HG02973 (cell line): ENCODE results near the gene CBX2.
"Not testable (repeated sequence)": the region's sequence is repeated elsewhere in the genome, so short reads cannot be mapped to it uniquely, and the experiment has no call there.

Experiments
- ATAC-seq: cut with Tn5 transposase; IDR thresholded peaks from one replicate; pipeline ENCODE4 v1.9.1; 2021; ENCODE audit warnings: moderate library complexity; ENCODE audit not compliant: unreplicated experiment

The CBX2 gene

DNA sequence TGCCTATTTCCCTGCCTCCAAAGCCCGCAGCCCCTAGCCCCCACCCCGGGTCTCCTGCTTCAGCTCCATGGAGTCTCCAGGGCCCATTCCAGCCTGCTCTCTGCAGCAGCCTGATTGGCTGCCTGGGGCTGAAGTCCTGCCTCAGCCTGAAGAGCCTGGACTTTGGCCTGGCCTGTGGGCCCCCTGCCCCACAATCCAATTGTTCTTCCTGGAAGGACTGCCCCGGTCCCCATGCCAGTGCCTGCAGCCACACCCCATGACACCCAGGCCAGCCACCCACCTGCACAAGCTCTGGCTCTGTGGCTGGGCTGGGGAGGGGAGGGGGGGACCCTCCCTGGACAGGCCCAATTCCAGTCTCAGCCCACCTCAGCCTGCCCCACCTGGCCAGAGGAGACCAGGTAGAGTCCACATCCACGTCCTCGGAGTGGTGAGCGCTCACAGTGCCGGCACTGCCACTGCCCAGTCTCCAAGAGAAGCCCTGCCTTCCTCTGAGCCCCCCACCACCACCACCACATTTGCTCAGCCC is 34.9 kb upstream of the CBX2 start:
- no peak for ATAC-seq

DNA sequence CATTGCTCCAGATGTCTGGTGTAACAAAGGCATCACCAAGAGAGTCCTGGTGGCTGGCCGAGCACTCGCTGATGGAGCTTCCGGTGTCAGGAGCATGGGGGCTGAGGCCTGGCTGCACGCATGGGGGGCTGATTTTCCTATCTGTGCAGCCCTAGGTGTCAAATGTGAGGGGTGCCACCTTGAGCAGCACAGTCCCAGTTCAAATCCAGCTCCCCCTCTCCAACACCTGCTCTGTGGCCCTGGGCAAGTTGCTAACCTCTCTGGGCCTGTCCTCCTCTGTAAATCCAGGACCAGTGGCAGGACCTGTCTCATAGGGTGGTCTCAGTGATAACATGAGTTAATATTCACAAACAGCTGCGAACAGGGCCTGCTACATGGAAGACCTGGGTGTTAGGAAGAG is 34.3 kb upstream of the CBX2 start:
- ATAC-seq = no peak

DNA sequence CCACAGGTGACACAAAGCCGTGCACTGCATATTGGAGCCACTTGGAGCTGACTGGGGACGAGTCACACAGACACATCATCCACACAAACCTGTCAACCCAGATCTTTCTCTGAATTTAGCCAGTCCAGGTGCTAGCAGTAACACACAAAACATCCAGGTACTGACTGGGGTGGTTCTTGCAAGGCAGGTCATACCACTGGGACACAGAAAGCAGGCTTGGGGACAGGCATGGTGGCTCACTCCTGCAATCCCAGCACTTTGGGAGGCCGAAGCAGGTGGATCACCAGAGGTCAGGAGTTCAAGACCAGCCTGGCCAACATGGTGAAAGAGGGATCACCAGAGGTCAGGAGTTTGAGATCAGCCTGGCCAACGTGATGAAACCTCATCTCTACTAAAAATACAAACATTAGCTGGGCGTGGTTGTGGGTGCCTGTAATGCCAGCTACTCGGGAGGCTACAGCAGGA is 32.3 kb upstream of the CBX2 start:
- no peak for ATAC-seq

DNA sequence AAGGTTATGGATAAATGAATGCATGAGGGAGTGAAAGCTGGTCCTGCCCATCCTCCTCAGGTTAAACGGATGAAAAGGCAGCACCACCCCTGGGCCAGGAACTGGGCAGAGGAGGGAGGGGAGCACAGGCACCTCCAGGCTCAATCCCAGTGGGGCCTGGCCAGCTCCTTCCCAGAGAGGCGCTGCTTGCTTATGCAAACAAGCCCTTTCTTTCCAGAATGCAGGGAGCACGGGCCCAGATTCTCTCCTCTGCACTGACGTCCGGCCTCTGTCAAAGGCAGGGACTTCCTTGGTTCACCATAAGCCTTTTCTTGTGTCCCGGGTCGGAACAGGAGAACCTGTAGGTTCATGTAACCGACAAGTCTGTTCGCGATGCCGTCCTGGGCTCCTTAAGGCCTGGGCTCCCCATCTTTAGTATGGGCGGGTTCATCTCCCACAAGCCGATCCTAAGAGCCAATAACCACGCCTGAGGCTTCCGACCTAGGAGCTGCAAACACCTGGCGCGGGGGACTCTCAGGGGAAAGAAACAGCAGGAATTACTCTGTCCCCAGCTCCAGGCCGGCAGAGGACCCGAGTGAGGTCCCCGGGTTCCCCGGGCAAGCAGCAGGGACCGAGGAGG is 30.9 kb upstream of the CBX2 start:
- no peak for ATAC-seq

DNA sequence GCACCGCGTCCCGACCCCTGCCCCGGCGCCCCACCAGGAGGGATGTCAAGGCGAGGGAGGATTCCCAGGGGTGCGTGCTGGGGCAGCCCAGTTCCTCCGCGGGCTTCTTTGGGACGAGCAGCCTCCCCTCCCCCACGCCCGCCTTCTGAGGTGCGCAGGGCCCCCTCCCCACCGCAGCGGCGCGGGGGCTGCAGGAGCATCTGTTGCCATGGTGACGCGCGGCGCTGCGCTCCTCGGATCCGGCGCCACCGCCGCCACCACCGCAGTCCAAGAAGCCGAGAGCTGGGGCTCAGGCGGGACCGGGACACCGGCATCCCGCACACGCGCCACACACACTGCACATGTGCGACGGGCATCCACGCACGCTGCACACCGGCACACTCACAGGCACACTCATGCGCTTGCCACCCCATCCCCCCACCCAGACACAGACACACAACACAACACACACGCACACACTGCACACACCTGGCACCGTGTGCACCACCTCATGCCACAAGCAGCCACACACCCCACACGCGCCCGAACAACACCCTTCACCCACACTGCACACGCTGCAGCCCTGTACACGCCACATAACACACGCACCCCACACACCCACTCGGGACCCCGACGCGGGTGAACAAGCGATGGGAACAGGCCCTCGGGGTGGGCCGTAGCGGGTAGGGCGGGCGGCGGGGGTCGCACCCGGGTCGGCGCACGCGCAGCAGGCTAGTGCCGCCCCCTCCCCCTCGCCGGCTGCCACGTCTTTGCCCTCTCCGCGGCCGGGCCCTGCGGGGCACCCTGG is 30.2 kb upstream of the CBX2 start:
- no peak for ATAC-seq

DNA sequence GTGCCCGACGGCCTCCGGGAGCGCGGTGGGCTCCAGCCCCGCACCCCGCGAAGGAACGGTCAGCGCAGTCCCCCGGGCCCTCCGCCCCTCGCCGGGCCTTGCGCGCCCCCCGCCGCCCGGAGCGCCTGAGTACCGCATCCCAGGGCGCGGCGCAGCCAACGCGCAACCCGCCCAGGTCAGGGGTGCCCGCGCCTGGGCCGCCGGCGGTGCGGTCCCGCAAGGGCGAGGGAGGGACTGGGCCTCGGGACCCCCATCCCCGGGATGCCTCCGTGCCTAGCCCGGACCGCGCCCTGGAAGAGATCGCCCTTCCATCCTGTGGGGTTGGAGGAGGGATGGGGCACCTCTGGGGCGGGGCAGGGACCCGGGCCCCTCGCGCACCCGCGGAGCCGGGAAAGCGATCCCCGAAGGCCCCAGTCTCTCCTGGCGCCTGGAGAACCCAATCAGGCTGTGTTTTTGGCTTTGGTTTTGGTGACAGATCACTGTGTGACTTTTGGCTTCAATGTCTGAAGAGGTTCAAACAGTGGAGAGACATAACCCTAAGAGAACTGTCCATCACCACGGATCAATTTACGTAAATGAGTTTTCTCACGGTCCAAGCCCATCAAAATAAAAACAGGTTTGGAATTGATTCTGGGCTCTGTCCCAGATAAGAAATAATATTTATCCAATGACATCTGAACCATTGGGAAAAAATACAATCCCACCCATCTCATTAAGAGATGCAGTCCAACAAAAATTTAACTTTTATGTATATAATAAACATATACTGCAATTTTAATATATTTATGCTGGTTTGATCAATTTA is 29.5 kb upstream of the CBX2 start:
- no peak for ATAC-seq

DNA sequence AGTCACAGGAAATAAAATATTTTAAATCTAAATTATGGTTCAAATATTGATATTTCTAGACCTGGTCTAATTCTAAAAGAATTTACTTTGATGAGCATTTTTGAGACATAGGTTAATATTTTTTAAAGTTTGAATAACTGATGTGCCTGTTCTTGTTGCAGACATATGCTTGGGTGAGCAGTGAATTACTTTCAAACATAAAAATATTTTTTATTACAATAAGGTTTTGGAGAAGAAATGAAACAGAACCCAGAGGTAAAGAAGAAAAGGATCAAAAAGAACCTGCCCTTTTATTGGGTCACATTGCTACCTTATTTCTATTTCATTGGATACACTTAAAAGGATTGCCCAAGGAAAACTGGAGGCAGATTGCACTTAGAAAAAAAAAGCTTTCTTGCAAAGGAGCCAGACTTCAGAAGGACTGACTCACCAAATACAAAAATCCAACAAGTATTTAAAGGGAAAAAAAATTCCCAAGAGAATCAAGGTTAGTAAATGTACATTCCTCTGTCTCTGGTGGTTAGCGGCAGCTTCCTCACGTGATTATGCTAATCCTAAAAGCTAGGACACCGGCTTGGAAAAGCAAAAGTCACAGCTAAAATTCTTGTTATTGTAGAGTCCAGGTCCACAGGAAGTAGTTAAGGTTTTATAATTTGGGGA is 28.7 kb upstream of the CBX2 start:
- ATAC-seq = no peak

DNA sequence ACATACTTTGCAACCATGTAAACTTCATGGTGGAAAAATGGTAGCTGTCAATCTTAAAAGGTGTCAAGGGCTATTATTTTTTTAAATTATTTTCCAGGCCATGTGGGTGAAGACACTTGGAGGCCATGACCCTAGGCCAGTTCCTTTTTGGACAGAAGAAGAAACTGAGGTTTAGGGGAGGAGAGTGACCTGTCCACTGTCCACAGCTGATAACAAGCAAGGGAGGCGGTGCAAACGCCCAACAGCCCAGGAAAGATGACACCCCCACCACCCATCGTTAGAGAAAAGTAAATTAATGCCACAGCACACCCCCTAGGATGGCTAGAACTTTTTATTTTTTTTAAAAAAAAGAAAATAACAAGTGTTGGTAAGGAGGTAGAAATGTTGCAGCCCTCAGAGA is 28.0 kb upstream of the CBX2 start:
- ATAC-seq = no peak

DNA sequence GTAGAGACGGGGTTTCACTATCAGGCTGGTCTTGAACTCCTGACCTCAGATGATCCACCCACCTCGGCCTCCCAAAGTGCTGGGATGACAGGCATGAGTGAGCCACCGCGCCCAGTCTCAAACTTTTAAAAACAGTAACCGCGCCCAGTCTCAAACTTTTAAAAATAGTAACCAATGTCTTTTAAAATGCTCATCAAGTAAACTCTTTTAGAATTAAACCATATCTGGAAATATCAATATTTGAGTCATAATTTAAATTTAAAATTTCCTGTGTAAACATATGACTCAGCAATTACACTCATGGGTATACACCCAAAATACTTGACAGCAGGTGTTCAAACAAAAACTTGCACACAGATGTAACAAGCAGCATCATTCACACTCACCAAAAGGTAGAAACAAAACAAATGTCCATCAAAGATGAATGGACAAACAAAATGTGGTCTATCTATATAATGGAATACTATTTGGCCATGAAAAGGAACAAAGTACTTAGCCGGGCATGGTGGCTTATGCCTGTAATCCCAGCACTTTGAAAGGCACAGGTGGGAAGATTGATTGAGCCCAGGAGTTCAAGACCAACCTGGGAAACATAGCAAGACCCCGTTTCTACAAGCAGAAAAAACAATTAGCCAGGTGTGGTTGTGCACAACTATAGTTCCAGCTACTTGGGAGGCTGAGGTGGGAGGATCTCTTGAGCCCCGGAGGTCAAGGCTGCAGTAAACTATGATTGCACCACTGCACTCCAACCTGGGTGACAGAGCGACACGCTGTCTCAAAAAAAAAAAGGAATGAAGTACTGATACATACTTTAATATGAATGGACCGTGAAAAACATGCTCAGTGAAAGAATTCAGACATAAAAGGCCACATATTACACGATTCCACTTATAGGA is 27.1 kb upstream of the CBX2 start:
- no peak for ATAC-seq

DNA sequence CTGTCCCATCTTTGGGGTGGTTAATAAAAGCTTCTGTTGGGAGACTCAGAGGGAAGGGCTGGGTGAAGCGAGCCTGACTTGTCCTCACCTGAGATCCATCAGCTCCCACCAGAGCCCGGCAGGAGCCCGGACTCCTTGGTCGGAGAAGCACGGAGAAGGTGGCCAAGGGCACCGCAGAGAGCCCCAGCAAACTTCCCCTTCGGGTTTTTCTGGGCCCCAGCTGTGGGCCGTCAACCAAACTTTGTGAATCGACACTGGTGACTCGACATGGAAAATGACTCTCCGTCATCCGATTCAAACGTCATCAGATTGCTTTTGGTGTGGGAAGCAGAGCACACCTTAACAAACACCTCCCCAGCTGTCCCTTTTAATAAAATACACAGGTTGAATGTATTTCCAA is 25.8 kb upstream of the CBX2 start:
- no peak for ATAC-seq

DNA sequence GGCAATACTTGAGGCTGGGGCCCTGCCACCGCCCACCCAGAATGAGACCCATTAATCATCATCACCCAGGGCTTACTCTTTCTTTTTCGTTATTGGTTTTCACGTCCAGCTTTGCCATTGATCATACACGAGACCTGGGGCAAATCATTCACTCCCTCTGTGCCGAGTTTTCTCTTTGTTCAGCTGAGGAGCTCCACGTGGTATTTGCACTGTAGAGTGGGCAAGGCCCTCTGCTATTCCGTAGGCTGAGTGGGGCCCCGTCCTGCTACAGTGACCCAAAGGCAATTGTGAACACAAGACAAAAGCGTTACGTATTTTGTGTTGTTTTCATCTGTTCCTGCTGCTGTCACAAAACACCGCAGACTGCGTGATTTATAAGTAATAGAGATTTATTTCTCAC is 23.6 kb upstream of the CBX2 start:
- no peak for ATAC-seq

DNA sequence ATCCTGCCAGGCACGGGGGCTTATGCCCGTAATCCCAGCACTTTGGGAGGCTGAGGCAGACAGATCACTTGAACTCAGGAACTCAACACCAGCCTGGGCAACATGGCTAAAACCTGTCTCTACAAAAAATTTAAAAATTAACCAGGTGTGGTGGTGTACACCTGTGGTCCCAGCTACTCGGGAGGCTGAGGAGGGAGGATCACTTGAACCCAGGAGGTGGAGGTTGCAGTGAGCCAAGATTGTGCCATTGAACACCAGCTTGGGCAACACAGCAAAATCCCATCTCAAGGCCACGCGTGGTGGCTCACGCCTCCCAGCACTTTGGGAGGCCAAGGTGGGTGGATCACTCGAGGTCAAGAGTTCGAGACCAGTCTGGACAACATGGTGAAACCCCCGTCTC is 23.0 kb upstream of the CBX2 start:
- ATAC-seq = not testable (repeated sequence)

DNA sequence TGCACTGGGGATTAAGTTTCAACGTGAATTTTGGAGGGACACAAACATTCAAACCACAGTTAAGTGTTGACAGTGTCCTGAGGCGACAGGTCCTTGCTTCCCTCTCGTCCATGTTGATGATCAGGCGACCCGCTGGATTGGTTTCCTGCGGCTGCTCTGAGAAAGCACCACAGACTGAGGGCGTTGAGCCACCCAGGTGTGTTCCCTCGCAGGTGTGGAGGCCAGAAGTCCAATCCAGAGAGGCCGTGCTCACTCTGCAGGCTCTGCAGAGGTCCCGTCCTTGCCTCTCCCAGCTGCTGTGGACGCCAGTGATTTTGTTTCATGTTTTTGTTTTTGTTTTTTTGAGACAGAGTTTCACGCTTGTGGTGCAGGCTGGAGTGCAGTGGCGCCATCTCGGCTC is 22.4 kb upstream of the CBX2 start:
- ATAC-seq = no peak

DNA sequence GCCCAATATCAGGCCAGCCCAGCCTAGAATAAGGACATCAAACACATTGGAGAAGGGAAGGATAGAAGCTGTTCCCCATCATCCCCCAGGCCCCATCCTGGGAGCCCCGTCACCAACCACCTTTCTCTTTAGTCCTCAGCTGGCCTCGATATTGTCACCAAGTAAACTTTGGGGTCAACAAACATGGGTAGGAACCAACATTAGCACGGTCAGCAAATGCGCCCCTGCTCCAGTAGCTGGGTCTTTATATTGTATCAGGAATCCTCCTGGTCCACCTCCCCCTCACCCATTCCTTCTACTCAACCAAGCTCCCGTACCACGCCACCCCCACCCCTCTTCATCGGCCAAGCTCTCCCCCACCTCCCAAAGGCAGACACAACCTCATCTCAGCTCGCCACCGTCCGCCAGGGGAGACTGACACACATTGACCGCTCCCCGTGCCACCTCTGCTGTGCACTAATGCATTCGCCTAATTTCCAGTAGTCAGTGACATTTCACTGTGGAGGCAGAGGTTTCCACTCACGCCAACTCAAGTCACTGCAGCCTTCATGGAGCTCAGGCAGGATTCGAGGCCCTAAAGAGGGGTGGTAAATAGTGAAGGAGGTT is 20.7 kb upstream of the CBX2 start:
- no peak for ATAC-seq

DNA sequence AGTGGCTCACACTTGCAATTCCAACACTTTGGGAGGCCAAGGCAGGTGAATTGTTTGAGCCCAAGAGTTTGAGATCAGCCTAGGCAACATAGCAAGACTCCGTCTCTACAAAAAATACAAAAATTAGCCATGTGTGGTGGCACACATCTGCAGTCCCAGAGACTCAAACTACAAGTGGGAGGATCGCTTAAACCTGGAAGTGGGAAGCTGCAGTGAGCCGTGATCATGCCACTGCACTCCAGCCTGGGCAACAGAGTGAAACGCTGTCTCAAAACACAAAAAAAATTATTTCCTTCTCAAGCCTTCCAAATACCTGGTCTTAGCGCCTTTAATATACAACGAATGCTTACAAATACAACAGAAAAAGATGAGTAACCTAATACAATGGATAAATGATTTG is 19.7 kb upstream of the CBX2 start:
- ATAC-seq = no peak

DNA sequence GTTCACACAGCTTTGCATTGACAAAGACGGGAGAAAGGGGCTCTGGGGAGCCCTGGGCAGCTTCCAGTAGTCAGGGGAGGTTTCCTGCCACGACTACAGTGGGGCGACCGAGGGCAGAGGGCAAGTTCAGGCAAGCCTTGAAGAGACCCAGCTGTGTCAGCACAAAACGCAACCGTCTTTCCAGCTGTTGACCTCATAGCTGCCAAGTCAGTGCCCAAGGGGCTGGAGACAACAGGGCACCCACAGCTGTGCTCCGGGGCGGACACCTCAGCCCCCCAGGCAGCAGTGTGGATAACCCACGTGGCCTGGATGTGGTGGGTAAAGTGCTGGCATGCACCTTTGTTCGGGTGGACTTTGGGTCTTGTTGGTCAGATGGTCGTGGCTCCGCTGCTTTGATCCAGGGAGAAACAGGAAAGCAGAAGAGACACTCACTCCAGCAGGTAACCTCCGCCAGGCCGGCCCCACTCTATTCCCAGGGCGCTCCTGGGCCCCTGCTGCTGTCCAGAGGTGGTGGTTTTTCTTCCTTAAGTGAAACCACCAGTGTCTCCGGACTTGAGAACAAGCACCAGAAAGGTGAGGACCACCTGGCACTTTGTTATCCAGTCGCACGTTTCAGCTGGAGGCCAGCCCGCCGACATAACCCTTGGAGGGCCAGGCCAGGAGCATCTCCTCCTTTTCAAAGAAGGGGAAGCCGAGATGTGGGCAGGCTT is 17.6 kb upstream of the CBX2 start:
- no peak for ATAC-seq

DNA sequence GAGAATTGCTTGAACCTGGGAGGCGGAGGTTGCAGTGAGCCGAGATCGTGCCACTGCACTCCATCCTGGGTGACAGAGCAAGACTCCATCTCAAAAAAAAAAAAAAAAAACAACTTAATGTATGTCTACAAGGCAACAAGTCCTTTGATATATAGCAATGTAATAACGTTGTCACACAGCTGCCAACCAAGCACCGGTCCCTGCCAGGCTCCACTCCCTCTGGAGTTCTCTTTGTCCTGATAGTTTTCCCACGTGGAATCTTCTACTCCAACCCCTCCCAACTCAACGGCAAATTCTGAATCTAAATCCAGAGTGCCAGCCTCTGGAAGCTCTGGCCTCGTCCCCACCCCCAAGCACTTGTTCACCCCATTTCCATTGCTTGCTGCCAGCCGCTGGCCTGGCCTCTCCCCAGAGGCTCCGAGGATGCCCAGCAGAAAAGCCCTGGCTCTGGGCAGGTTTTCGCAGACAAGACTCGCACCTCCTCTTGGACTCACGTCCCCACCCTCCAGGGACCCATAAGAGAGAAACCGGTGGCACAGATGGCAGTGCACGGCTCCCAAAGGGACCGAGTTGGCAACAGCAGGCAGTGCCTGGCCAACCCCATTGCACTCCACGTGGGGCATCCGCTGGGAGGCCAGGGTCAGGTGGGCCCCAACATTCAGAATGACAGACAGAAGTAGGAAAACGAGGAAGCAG is 15.9 kb upstream of the CBX2 start:
- no peak for ATAC-seq

DNA sequence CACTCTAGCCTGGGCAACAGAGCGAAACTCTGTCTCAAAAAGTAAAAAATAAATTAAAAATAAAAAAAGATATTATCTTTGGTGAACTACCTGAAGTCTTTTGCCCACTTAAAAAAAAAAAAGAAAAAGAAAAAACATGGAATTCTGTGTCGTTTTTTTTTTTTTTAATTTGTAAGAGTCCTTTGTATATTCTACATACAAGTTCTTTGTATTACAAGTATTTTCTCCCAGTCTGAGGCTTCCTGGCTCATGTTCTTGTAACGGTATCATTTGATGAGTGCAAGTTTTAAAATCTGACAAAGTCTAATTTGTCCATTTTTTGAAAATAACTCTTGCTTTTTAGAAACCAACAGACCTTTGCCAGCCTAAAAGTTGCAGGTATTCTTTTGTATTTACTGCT is 12.2 kb upstream of the CBX2 start:
- no peak for ATAC-seq
